HG03135 (cell line): ENCODE measurements around the gene BTBD2.
"Not testable (repeated sequence)": the region's sequence is repeated elsewhere in the genome, so short reads cannot be mapped to it uniquely, and the experiment has no call there.

ENCODE experiments used
- ATAC-seq: cut with Tn5 transposase; IDR thresholded peaks from one replicate; pipeline ENCODE4 v1.9.1; 2021; ENCODE audit warnings: mild to moderate bottlenecking, moderate library complexity; ENCODE audit not compliant: unreplicated experiment

BTBD2 gene

DNA sequence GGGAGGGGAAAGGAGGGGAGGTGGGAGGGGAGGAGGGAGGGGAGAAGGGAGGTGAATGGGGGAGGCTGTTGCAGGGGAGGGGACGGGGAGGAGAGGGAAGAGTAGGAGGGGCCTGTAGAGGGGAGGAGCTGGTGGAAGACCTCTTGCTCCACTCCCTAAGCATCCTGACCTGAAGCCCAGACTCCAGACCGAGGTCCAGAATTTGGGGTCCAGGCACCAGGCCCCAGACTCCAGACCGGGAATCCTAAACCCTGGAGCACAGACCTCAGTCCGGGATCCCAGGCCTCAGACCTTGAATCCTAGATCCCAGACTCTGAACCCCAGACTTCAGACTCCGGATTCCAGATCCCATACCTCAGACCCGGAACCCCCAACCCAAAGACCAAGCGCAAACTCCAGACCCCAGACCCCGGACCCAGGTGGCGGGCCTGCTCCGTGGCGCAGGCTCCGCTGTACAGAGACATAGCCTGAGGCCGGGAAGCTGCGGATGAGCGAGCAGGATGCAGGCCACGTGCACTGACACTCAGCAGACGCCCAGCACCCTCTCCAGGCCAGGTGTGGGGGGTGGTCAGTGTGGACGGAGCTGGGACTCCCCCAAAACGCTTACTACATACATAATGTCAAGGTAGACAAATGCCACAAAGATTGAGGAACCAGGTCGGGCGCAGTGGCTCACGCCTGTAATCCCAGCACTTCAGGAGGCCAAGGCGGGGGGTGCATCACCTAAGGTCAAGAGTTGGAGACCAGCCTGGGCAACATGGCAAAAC, 710 bp upstream of the BTBD2 start:
- ATAC-seq = no peak

DNA sequence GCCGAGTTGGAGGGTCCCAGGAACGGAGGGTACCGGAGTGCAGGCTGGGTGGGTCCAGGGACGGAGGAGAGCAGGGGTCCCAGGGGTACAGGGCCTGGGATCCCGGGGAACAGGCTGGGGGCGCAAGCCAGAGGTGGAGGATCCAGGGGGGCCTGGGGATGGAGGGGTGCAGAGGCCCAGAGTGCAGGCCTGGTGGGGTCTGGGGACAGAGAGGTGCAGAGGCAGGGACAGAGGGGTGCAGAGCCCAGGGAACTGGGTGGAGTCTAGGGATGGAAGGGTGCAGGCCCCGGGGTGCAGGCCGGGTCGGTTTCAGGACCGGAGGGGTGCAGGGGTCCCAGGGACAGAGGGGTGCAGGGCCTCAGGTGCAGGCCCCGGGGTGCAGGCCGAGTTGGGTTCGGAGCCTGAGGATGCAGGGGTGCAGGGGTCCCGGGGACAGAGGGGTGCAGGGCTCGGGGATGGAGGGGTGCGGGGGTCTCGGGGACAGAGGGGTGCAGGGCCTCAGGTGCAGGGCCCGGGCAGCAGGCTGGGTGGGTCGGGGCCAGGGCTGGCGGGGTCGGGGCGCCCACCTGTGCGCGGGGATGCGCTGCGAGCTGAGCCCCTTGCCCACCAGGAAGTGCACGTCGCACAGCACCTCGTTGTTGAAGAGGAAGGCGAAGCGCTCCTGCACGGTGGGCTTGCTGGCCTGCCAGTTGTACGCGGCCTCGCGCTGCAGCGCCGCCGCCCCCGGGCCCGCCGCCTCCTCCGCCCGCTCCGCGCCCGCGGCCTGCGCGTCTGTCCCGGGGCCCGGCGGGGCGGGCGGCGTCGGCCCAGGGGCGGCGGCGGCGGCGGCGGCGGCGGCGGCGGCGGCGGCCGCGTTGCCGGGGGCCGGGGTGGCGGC, 545 bp downstream of the BTBD2 start:
- no peak for ATAC-seq

DNA sequence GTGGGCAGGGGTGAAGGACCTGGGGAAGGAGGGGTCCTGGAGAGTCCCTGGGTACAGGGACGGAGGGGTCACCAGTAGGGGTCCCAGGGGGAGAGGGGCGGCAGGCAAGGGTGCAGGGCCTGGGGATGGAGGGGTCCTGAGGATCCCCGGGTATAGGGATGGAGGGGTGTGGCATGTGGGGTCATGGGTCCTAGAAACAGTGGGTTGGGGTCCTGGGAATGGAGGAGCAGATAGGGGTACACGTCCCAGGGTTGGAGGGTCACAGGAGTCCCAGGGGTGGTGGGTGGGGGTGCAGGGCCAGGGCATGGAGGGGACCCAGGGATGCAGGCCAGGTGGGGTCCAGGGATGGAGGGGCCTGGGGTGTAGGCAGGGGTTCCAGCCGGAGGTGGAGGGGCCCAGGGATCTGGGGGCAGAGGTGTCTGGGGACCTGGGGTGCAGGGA, 1.4 kb downstream of the BTBD2 start:
- ATAC-seq = no peak

DNA sequence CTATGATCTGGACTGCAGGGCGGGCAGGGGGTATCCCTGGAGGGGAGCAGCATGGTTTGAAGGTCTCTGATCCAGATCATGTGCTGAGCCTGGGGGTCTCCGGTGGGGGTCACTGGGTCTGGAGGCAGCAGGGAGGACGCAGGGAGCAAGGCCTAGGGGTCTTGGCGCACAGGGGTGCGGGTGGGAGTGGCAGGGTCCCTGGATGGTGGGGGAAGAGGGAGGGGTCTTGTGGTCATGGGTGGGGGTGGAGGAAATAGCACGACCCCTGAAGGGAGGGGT, 1.9 kb downstream of the BTBD2 start:
- ATAC-seq = no peak

DNA sequence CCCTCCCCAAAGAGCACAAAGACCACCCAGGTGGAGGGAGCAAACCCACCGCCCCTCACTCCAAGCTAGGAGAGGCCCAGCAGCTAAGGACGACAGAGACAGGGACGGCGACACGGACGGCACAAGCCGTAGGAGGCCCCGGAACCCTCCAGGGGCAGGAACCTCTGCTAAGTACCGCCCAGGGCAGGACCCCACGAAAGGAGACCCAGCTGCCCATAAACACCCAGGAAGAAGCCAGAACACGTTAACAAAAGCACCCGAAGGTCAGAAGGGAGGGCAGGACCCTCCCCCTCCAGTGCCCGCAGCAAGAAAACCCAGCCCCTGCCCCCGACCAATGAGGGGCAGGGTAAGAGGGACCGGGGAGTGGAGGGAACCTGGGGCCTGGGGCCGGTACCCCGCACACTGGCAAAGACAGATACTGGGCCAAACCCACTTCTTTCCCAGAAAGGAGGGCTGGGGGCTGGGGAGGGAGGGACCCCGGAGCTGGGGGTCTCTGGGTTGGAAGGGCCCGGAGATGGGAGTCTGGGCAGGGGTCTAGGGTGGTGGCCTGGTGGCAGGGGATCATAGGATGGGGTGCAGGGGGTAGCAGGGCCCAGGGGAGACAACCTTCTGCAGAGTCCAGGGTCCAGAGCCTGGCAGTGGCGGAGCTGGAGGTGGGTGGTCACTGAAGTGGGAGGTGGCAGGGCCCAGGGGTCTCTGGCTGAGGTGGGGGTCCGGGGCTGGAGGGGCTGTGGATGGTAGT, 2.4 kb downstream of the BTBD2 start:
- no peak for ATAC-seq

DNA sequence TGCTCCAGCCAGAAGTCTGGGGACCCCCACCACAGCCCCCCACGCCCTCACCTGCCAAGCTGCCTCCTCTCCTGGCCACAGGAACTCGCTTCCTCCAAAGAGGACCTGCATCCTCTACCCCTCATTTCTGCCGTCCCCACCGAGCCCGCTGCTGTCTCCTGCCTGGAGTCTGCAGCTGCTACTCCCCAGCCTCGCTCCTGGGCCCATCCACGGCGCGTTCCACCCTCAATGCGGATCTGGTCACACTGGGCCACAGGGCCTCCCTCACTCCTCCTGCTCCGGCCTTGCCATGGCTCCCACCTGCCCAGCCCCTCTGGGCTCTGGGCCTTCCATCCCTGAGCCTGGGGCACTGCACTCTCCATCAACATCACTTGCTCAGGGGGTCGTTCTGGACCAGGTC, 4.3 kb downstream of the BTBD2 start:
- ATAC-seq = no peak

DNA sequence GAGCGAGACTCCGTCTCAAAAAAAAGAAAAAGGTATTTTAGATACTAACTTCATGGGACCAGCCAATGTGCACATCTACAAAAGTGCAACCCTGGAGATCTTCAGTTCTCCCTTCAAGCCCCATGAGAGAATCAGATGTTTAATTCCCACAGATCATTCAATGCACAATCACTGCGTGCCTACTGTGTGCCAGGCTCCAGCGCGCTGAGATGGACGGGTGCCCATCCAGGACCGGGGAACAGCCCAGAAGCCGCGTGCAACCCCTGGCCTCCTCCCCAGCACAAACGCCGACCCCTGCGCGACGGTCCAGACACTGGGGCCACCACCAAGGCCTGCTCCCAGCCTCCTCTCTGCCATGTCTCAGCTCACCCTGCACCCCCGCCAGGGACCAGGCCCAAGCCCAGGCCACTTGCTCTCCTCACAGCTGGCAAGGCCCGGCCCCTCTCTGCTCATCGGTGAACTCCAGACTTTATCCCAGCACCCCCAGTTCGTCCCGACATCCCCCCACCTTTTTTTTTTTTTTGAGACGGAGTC, 5.3 kb downstream of the BTBD2 start:
- no peak for ATAC-seq

DNA sequence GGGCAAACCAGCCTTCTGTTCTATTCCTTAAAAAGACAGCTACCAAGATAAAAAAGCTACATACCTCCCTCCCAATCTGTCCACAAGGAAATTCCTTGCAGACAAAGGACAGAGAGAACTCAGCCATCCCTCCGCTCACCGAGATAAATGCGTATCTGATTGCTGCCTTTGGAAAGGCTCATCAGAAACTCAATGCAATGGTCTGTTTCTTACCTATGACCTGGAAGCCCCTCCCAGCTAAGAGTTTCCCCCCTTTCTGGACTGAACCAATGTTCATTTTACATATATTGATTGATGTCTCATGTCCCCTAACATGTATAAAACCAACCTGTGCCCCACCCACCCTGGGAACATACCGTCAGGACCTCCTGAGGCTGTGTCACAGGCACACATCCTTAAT, 11.6 kb downstream of the BTBD2 start:
- ATAC-seq = no peak

DNA sequence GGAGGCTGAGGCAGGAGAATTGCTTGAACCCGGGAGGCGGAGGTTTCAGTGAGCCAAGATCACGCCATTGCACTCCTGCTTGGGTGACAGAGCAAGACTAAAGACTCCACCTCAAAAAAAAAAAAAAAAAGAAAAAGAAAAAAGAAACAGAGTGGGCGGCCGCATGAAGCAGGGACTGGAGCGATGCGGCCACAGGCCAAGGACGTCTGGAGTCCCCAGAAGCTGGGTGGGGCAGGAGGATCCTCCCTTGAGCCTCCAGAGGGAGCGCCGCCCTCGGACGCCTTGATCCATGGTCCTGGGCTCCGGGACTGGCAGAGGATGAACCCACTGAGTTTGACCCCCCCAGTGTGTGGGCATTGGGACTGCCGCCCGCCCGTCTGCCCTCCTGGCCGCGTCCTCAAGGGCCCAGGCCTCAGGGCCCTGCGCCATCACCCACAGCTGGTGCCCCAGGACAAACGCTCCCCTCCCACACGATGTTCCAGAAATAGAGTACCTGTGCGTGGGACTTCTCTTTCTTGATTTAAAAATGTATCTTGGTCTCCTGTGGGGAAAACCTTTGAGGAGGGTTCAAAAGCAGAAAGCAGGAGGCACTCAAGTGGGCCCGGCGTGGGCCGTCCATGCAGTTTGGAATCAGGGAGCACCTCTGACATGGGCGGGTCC, 15.5 kb downstream of the BTBD2 start:
- ATAC-seq = no peak

DNA sequence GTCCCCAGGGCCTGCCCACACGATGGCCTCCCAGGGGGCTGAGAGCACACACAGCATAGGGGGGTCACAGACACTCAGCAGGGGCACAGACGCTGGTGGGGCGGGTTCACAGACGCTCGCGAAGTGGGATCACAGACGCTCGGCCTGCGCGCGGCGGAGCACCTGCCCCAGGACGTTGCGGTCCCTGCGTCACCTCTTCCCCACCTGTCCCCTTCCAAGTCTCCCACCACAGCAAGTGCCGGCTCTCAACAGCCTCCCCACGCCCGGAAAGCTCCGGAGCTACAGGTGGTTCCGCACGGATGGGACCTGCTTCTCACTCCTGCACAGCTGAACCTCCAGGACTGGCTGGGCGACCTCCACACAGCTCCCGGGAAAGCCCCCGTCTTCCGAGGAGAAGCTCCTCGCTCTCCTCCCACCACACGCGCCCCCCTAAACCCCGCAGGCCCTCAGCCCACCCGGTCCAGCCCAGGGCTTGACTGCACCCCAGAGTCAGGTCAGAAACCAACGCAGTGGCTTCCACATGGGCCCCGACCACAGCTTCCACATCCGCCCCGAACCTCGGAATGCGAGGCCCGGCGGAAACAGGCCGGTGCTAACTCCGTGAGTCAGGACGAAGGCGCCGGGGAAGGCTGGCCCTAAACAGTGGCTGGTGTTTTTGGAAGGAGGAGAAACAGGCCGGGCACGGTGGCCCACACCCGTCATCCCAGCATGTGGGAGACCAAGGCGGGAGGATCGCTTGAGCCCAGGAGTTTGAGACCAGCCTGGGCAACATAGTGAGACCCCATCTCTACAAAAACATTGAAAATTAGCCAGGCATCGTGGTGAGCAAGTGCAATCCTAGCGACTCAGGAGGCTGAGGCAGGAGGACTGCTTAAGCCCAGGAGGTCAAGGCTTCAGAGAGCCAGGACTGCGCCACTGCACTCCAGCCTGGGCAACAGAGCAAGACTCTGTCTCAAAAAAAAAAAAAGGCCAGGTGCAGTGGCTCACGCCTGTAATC, 16.5 kb downstream of the BTBD2 start:
- no peak for ATAC-seq

DNA sequence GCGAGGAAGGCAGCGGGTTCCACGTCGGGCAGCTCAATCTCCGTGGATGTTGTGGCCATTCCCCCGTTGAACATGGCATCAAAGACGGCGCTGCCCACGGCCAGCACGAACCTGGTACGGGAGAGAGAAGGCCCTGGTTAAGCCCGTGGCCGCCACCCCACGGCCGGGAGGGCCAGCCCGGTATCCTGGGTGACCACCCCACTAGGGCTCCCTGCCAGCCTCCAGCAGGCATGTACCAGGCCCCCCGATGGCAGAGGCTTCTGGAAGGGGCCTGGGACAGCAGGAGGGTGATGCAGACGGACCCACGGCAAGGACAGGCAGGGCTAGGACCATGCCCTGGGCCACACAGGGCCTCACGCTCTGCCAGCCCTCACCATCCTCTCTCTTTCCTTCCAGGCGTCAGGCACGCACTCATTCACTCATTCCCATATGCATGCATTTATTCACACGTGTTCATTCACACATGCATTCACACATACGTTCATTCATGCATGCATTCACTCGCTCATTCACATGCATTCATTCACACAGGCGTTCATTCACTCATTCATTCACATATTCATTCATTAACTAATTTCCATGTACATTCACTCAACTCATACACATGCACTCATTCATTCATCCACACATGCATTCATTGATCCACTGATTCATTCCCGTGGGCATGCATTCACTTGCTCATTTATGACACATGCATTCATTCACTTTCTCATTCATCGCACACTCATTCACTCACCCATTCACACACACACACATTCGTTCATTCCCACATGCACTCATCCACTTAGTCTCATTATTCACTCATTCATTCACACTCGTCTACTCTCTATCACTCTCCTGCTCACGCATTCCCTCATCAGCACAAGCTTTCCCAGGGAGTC, 17.9 kb downstream of the BTBD2 start:
- ATAC-seq = no peak

DNA sequence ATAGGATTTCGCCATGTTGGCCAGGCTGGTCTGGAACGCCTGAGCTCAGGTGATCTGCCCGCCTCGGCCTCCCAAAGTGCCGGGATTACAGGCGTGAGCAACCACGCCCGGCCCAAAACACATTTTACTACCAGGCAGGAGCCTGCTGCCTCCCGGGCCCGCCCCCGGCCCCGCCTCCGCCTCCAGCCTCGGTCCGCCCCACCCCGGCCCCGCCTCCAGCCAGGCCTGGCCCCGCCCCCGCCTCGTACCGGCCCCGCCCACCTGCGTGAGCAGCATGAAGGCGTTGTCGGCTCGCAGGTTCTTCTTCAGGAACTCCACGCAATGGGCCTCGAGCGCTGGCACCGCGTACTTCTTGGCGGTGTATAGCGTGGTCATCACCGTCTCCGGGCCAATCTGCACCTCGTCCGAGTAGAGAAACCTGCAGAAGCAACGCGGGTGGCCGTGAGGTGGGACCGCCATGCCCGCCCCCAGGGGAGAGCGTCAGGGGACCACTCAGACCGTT, 22.7 kb downstream of the BTBD2 start:
- ATAC-seq = no peak

DNA sequence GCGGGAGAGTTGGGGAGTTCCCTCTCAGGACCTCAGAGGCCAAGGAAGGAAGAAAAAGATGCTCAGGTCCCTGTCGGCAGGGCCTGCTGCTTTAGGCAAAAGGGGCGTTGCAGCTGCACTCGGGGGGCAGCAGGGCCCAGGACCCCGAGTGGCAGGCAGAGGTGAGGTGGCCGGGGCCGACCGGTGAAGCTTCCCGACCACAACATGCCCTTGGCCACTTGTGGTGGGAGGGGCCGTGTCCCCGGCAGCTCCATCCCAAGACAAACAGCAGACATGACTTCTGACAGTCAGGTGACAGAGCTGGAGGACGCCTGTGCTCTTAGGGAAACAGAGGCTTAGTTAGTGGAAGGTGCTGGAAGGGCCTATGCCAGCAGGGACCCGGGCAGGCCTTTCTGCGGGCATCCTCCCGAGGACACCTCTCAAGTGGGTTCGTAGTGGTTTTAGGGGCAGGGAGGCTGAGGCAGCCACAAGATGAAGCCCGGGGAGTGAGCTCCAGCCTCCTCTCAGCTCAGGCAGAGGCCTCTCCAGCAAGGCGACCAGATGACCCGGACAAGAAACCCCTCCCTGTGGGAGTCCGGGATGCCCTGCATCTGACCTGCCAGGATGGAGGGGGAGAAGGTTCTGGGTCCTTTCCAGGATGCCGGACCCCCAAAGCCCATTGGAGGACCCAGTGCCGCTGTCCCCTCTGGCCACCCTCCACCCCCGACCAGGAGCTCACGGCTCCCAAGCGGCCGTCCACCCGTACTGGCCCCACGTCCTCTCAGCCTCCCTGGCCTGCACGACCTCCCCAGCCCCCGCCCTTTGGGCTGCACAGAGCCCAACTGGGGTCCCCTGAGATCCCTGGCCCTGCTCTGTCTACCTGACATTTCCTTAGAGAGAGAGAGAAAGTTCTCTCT, 24.2 kb downstream of the BTBD2 start:
- no peak for ATAC-seq

DNA sequence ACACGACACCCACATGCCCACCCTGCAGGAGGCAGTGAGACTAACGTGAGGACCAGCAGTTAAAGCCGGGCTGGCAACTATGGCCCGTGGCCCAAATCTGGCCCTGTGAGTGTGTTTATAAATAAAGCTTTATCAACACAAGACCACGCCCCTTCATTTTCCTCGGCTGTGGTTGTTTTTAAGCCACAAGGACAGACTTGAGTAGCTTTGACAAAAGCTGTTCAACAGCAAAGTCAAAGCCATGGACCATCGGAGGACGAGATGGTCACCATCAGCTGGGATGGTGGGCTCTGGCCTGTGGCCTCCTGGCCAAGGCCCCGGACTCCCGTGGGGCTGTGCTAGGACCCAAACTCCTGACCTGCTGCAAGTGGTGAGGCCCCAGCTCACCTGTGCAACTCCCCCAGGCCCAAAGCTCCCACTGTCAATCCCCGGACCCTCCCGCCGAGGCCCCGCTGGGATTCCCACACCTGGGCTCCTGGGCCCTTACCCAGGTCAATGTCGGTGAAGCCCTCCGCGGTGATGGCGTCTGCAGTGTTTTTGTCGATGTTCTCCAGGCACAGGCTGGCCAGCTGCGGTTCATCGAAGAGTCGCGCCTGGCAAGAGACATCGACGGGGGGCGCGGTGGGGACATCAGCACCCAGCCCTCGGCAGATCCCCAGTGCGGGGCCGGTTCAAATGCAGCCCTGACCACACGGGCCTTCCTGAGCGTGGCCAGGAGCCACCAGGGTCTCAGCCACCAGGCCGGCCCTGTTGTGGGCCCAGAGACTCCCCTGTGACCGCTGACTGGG, 25.1 kb downstream of the BTBD2 start:
- no peak for ATAC-seq

DNA sequence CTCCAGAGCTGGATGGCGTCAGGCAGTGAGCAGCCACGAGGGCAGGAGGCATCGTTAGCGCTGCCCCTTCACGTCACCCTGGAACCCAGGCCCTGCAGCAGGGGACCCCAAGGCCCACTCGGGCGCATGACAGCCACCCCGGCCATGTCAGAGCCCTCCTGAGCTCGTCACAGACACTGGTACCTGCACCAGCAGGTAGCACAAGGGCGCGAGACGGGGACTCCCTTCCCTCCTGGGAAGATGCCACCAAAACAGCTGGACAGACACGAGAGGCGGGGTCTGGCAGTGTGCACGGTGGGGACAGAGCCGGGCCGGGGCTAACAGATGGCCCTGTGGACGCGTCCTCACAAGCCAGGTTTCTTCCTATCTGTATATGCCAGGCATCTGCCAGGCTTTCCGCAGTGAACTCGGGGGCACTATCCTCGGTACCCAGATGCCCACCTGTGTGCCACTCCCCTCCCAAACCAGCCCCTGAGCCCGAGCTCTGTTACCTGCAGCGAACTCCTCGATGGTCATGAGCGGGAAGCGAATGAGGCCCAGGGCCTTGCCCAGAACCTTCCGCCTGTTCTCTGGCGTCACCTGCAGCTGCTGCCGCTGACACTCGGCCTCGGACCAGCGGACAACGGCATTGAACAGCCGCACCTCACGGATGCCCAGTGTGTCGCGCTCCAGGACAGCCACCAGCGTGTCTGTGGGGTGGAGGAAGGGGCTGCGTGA, 25.8 kb downstream of the BTBD2 start:
- no peak for ATAC-seq

DNA sequence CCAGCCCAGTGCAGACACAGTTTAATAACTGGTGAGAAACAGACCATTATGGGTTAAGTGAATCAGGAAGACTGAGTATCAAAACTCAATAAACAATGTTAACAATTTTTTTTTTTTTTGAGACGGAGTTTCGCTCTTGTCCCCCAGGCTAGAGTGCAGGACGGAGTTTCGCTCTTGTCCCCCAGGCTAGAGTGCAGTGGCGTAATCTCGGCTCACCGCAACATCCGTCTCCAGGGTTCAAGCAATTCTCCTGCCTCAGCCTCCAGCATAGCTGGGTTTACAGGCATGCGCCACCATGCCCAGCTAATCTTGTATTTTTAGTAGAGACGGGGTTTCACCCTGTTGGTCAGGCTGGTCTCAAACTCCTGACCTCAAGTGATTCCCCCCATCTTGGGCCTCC, 27.1 kb downstream of the BTBD2 start:
- ATAC-seq = not testable (repeated sequence)
